ENCODE data around the gene RALGPS1. TPM values are rescaled to one million over a fixed set of nuclear protein-coding genes. Genes with fewer than 3 reads are reported as not detected.

Gene RALGPS1
- total RNA-seq, 4 donors from 2014 or later: 7.3 to 22.4 (median 15.4) TPM

GRCh38 chr9:126959336-126959735 is 44.8 kb downstream of the RALGPS1 start:
- intact Hi-C loops (cut with DNase I; ENCODE audit: low total_unique reads): no loop called here
- DNase-seq (ENCODE audit: low spot score in 2 of 2): no peak
- TF ChIP-seq CTCF (IDR thresholded peaks at IDR 0.05) (no peak), POLR2A (IDR thresholded peaks at IDR 0.05) (no peak)
- 95 to 98% methylated on average over 3 of the region's 3 CpGs for WGBS, 2 donors
- H3K4me3 ChIP-seq (ENCODE audit: low read depth, poor library complexity, severe bottlenecking): no peak overlapping the region

- intact Hi-C loops (cut with DNase I; ENCODE audit: low total_unique reads): no loop called here
- no peak for DNase-seq (ENCODE audit: low spot score in 2 of 2)
- no peak overlapping the region for H3K4me3 ChIP-seq (ENCODE audit: low read depth, poor library complexity, severe bottlenecking)
- TF ChIP-seq POLR2A (IDR thresholded peaks at IDR 0.05) (no peak), CTCF (IDR thresholded peaks at IDR 0.05) (no peak)
Observed at GRCh38 chr9:126959917-126960316, 45.3 kb downstream of the RALGPS1 start.

- 85 to 90% methylated on average over 6 of the region's 6 CpGs for WGBS, 2 donors
- H3K4me3 ChIP-seq (ENCODE audit: low read depth, poor library complexity, severe bottlenecking): no peak overlapping the region
- intact Hi-C loops (cut with DNase I; ENCODE audit: low total_unique reads): no loop called here
- no peak for TF ChIP-seq POLR2A (IDR thresholded peaks at IDR 0.05)
- TF ChIP-seq CTCF (IDR thresholded peaks at IDR 0.05): no peak
- no peak for DNase-seq (ENCODE audit: low spot score in 2 of 2)
Observed at GRCh38 chr9:126962336-126962735, 47.8 kb downstream of the RALGPS1 start.

GRCh38 chr9:126965077-126965476 is 50.5 kb downstream of the RALGPS1 start:
- no peak overlapping the region for H3K4me3 ChIP-seq (ENCODE audit: low read depth, poor library complexity, severe bottlenecking)
- 79 to 85% methylated on average over 3 of the region's 3 CpGs for WGBS, 2 donors
- no peak for TF ChIP-seq POLR2A (IDR thresholded peaks at IDR 0.05)
- TF ChIP-seq CTCF (IDR thresholded peaks at IDR 0.05): no peak
- intact Hi-C loops (cut with DNase I; ENCODE audit: low total_unique reads): no loop called here
- DNase-seq (ENCODE audit: low spot score in 2 of 2): no peak

- intact Hi-C loops (cut with DNase I; ENCODE audit: low total_unique reads): no loop called here
- no peak overlapping the region for H3K4me3 ChIP-seq (ENCODE audit: low read depth, poor library complexity, severe bottlenecking)
- TF ChIP-seq CTCF (IDR thresholded peaks at IDR 0.05) (peak in 1 of 3 donors; percentile 38), POLR2A (IDR thresholded peaks at IDR 0.05) (no peak)
- peak in 1 of 2 donors; percentile 89 for DNase-seq (ENCODE audit: low spot score in 2 of 2)
- 58% methylated on average over 12 of the region's 12 CpGs for WGBS, 2 donors
Observed at GRCh38 chr9:126965541-126966428, 51.2 kb downstream of the RALGPS1 start.

Measured in lower leg skin (tissue), 4 donors.